A673 (cell line): Measurements from ENCODE around the gene GCNT1.

ENCODE experiments used
- CTCF ChIP-seq: fragments of 300-800, 200-600 bp; sonication (generic); conservative IDR thresholded peaks from 2 replicates; pipeline ENCODE4 v1.5.1; 2017; ENCODE audit warnings: low read depth, mild to moderate bottlenecking, antibody characterized with exemption, low read length, moderate library complexity, mixed read lengths
- EZH2 ChIP-seq: fragments of 200-600 bp; sonication (generic); IDR thresholded peaks from 2 replicates; pipeline ENCODE4 v1.6.1; 2017; ENCODE audit warnings: borderline replicate concordance, low read depth, mild to moderate bottlenecking, mixed read lengths, antibody characterized with exemption, low read length; ENCODE audit not compliant: poor library complexity, severe bottlenecking

DNA sequence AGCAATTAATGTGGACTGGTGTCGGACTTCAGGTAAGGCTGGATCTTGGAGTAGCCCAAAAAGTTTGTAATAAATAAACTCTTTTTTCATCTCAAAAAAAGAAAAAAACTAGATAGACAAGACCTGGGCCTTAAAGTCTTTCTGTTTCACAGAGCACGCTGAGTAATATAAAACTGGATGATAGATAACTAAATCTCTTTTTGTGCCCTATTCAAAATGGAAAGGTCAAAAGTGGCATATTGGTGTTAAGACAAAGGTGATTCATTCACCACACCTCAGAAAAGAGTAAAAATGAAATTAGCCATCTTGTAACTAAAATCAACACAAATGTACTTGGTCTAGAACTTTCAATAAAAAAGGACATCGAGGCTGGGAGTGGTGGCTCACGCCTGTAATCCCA is 34.5 kb upstream of the GCNT1 start:
- no peak for TF ChIP-seq CTCF
- TF ChIP-seq EZH2 = no peak
